GM23338 (cell line): ENCODE measurements around the gene RRP12.

Experiments
- CREB1 ChIP-seq: fragments of 250-450 bp; sonication (Bioruptor Pico); IDR thresholded peaks from 2 replicates; pipeline ENCODE4 v1.5.0; 2020; ENCODE audit warnings: low read depth, mild to moderate bottlenecking, moderate library complexity
- EZH2 ChIP-seq: fragments of 200-600 bp; sonication (generic); IDR thresholded peaks from one replicate; pipeline ENCODE4 v1.8.0; 2017; ENCODE audit warnings: antibody characterized with exemption, mild to moderate bottlenecking, low read depth; ENCODE audit not compliant: unreplicated experiment
- EZH2phosphoT487 ChIP-seq: fragments of 200-600 bp; sonication (generic); IDR thresholded peaks from one replicate; pipeline ENCODE4 v1.8.1; 2018; ENCODE audit warnings: antibody characterized with exemption; ENCODE audit not compliant: unreplicated experiment
- JUNB ChIP-seq: IDR thresholded peaks from one replicate; pipeline ENCODE4 v1.6.1; 2016; ENCODE audit warnings: antibody characterized with exemption; ENCODE audit not compliant: unreplicated experiment
- NANOG ChIP-seq: IDR thresholded peaks from 2 replicates; pipeline ENCODE4 v1.6.1; 2016; ENCODE audit warnings: antibody characterized with exemption, borderline replicate concordance
- POLR2AphosphoS5 ChIP-seq: IDR thresholded peaks from 2 replicates; pipeline ENCODE4 v1.6.1; 2016; ENCODE audit warnings: antibody characterized with exemption, low read depth
- STAT1 ChIP-seq: IDR thresholded peaks from one replicate; pipeline ENCODE4 v1.6.1; 2016; ENCODE audit warnings: antibody characterized with exemption; ENCODE audit not compliant: unreplicated experiment
- ZNF114 ChIP-seq: fragments of 250-450 bp; sonication (Bioruptor Pico); IDR thresholded peaks from 2 replicates; pipeline ENCODE4 v1.5.0; 2020; ENCODE audit warnings: mild to moderate bottlenecking, moderate library complexity
- TF ChIP-seq, protein P1 (sequence below), 2 experiments: fragments of 200-600 bp in 1 of 2; sonication (generic) in 1 of 2; conservative IDR thresholded peaks; 2 replicates each; pipeline versions ENCODE4 v1.5.1 to v1.6.1; 2016 to 2017; ENCODE audit warnings: antibody characterized with exemption in 2 of 2, low read depth in 2 of 2, mild to moderate bottlenecking in 2 of 2, moderate library complexity in 1 of 2
- TF ChIP-seq, protein P2 (sequence below): IDR thresholded peaks from one replicate; pipeline ENCODE4 v1.6.1; 2018; ENCODE audit warnings: antibody characterized with exemption; ENCODE audit not compliant: unreplicated experiment
- TF ChIP-seq, protein P3 (sequence below): IDR thresholded peaks from 2 replicates; pipeline ENCODE4 v1.6.1; 2016; ENCODE audit warnings: antibody characterized with exemption

GRCh38 chr10:97381626-97382025, 19.5 kb downstream of the RRP12 start:
- TF ChIP-seq POLR2AphosphoS5 (no peak), EZH2 (no peak), EZH2phosphoT487 (no peak), ZNF114 (no peak), CREB1 (CRISPR knock-in tag) (no peak), NANOG (no peak), JUNB (no peak), STAT1 (no peak)
- TF ChIP-seq, protein P1, sequence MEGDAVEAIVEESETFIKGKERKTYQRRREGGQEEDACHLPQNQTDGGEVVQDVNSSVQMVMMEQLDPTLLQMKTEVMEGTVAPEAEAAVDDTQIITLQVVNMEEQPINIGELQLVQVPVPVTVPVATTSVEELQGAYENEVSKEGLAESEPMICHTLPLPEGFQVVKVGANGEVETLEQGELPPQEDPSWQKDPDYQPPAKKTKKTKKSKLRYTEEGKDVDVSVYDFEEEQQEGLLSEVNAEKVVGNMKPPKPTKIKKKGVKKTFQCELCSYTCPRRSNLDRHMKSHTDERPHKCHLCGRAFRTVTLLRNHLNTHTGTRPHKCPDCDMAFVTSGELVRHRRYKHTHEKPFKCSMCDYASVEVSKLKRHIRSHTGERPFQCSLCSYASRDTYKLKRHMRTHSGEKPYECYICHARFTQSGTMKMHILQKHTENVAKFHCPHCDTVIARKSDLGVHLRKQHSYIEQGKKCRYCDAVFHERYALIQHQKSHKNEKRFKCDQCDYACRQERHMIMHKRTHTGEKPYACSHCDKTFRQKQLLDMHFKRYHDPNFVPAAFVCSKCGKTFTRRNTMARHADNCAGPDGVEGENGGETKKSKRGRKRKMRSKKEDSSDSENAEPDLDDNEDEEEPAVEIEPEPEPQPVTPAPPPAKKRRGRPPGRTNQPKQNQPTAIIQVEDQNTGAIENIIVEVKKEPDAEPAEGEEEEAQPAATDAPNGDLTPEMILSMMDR (conservative IDR thresholded peaks at IDR 0.05; ENCODE audit: low read depth in 2 of 2), result no peak
- TF ChIP-seq, protein P2, sequence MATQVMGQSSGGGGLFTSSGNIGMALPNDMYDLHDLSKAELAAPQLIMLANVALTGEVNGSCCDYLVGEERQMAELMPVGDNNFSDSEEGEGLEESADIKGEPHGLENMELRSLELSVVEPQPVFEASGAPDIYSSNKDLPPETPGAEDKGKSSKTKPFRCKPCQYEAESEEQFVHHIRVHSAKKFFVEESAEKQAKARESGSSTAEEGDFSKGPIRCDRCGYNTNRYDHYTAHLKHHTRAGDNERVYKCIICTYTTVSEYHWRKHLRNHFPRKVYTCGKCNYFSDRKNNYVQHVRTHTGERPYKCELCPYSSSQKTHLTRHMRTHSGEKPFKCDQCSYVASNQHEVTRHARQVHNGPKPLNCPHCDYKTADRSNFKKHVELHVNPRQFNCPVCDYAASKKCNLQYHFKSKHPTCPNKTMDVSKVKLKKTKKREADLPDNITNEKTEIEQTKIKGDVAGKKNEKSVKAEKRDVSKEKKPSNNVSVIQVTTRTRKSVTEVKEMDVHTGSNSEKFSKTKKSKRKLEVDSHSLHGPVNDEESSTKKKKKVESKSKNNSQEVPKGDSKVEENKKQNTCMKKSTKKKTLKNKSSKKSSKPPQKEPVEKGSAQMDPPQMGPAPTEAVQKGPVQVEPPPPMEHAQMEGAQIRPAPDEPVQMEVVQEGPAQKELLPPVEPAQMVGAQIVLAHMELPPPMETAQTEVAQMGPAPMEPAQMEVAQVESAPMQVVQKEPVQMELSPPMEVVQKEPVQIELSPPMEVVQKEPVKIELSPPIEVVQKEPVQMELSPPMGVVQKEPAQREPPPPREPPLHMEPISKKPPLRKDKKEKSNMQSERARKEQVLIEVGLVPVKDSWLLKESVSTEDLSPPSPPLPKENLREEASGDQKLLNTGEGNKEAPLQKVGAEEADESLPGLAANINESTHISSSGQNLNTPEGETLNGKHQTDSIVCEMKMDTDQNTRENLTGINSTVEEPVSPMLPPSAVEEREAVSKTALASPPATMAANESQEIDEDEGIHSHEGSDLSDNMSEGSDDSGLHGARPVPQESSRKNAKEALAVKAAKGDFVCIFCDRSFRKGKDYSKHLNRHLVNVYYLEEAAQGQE, result no peak
- TF ChIP-seq, protein P3, sequence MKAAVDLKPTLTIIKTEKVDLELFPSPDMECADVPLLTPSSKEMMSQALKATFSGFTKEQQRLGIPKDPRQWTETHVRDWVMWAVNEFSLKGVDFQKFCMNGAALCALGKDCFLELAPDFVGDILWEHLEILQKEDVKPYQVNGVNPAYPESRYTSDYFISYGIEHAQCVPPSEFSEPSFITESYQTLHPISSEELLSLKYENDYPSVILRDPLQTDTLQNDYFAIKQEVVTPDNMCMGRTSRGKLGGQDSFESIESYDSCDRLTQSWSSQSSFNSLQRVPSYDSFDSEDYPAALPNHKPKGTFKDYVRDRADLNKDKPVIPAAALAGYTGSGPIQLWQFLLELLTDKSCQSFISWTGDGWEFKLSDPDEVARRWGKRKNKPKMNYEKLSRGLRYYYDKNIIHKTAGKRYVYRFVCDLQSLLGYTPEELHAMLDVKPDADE, result no peak
